Right renal cortex interstitium (tissue), 3 donors: ENCODE data around the gene ATF6. TPM values are rescaled to one million over a fixed set of nuclear protein-coding genes. Genes with fewer than 3 reads are reported as not detected.
A peak's percentile ranks its signal among the peaks of the same experiment; 100 is the strongest.

ENCODE experiments used
- DNase-seq, 3 donors: peaks; one replicate each; pipeline ENCODE4 v3.0.0-alpha.2; 2013; ENCODE audit warnings: low read depth in 3 of 3, low spot score in 2 of 3
- polyA plus RNA-seq, 3 donors: library from polyadenylated mRNA; unstranded; fragments of 120-200 nt; gene quantifications; one replicate each; pipeline ENCODE4 v1.2.1, GENCODE V29; 2013; ENCODE audit not compliant: insufficient read length in 3 of 3

Gene ATF6, protein sequence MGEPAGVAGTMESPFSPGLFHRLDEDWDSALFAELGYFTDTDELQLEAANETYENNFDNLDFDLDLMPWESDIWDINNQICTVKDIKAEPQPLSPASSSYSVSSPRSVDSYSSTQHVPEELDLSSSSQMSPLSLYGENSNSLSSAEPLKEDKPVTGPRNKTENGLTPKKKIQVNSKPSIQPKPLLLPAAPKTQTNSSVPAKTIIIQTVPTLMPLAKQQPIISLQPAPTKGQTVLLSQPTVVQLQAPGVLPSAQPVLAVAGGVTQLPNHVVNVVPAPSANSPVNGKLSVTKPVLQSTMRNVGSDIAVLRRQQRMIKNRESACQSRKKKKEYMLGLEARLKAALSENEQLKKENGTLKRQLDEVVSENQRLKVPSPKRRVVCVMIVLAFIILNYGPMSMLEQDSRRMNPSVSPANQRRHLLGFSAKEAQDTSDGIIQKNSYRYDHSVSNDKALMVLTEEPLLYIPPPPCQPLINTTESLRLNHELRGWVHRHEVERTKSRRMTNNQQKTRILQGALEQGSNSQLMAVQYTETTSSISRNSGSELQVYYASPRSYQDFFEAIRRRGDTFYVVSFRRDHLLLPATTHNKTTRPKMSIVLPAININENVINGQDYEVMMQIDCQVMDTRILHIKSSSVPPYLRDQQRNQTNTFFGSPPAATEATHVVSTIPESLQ
- 10 to 100 TPM; 34.2 to 36.0 (median 35.0) TPM for polyA plus RNA-seq

DNA sequence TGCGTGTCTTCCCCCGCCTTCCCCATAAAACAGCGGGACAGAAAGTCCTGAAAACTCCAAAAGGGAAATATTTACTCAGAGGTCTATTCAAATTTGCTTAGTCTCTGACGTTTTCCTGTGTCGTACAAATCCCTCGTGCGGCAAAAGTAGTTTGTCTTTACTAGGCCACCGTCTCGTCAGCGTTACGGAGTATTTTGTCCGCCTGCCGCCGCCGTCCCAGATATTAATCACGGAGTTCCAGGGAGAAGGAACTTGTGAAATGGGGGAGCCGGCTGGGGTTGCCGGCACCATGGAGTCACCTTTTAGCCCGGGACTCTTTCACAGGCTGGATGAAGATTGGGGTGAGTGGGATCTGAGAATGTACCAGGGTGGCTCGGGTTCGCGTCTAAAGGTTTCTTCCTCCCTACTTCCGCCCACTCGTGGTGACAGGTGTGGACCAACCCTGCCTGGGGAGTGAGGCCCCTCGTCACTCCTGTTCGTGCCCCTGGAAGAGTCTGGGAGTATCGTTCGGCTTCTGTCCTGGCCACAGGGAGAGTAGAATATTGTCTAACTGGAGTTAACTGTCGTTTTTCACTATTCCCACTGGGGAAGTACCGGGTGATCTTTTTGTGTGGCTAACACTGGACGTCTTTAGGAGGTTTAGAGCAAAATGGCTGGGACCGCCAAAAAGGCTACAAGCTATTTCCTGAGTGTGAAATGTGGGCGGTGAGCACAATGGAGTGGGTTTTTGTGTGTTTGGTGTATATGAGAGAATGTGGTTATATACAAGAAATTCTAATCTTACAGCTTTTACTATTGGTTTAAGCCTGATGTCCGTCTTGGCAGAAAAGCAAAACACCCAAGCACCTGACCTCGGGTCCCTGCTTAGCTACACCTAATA lies at the start of gene ATF6:
TSS of gene ATF6 (plus strand) at position 219 of the 880 bp plus-strand sequence. CDS start at position 260, 41 bp downstream.
- DNase-seq = peak; percentile 85 to 89 (median 87)

DNA sequence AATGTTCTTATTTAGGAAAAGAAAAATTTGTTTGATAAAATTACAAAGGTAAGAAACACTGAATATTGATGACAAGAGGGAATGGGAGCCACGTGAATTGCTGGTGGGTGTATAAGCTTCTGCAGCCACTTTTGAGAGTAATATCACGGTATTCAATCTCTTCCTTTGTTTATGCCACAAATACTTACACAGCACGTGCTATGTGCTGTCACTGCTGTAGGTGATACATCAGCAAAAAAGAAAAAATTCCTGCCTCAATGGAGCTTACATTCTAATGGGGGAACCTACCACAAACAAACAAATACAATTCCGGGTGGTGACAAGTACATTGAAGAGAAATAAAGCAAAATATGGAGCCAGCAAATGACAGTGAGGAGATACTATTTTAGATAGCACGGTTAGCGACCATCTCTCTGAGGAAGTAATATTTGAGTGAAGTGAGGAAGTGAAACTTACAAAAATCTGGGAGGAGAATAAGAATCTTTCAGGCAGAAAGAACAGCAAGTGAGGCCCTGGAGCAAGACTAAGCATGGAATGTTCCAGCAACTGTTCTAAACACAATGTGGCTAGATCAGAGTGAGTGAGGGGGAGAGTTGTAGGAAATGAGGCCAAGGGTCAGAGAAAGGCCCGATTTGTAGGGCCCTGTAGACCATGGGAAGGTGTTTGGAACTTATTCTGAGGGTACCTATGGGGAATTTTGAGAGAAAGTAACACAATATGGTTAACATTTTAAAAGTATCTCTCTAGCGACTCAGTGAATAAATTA lies 47.4 kb upstream of the ATF6 start:
- DNase-seq = no peak

DNA sequence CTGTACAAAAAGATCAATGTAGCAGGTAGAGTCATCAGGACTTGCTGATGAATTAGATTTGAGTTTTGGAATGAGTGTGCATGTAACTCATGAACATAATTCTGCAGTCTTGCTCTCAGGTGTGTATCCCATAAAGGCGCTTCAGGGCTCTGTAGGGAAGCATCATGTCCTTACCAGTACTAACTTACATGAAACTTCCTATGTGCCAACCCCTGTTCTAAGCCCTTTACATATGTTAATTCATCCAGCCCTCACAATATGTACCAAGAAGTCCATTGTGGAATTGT lies 46.9 kb upstream of the ATF6 start:
- DNase-seq = no peak

DNA sequence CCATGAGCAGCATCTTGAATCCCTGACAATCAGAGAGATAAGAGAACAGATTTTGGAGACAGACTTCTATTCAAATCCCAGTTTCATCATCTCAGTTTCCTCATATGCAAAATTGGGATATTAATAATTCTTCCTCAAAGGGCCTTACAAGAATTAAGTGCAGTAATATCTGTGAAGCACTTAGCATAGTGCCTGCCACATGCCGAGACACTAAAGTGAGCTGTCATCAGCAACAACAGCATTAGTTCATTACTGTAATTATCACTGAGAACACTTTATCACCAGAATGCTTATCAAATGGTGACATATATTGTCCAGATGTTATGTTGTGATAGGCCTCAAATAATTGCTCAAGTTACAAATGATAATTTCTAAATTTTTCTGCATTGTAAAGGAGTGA lies 45.7 kb upstream of the ATF6 start:
- DNase-seq = no peak

DNA sequence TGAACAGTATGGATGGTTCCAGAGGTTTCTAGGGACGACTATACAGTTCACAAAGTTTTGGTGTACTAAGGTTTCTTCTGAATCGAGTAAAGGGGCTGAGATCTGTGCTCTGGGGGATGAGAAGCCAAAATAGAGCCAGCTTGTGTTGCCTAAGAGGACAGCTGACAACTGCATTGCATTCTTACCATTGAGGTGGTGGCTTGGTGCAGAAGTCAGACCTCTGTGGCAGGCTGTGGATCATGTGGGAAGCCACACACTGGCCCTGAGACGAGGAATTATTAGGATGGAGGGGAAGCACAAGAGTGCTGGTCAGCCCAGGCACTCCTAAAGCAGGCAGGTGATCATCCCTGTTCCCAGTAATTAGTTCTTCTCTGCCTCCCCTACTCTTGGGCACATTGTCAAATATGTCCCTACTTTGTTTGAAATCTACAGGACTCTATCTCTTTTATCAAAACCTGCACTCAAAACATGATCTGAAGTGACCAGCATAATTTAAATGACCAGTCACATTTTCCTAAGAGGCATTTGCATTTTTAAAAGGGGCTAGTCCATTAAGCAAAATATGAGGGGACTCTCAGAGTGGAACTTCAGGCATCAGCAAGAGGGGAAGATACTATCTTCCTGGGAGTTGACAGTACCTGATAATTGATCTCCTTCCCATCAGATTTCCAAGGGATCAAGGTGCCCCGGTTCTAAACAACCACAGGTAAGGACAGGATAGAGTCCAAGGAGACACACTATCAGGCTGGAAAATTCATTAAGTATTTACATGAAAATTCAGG lies 45.0 kb upstream of the ATF6 start, which contains the start of gene FCRLB:
TSS of gene FCRLB (plus strand) at position 589 of the 782 bp plus-strand sequence. CDS start 1,129 bp downstream, outside the sequence.
- no peak for DNase-seq

DNA sequence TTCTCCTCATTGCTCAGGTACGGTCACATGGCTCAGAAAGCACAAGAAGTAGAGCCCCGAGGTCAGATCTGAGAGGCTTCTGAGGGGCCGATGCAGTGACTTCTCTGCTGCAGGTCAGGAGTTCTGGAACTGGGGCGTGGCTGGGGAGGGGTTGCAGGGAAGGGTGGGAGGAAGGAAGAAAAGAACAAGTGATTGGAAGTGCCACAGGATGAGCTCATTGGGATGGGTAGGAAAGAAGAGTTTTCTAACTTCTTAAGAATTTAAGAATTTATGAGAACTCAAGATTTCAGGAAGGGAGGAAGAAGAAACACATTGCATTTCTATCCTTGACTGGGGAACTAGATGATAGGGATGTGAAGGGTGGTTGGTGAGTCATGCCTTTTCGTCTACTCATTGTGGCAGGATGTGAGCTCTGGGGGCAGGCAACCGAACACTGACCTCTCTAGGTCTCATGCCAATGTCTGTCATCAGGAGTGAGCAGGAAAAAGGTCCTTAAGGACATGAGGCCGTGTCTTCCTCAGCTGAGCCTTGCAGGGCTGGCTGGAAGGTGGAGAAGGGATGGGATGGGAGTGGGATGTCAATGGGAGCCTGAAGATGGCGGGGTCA lies 44.3 kb upstream of the ATF6 start:
- DNase-seq = no peak

DNA sequence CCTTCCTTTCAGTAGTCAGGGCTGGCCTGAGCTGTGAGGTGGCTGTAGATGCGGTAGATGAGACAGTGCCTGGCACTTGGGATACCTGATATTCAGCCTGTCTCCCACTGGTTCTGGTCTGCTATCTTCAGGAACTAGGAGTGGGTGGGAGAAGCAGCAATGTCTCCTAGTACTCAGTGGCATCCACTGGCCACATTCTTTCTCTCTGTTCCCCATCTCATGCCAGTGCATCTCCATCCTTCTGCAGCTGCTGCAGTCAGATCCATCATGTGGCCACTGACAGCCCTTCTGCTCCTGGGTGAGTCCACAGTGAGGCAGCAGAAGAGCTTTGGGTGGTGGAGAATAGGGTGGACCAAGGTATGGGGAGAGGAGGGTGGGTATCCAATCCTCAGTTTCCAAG lies 43.7 kb upstream of the ATF6 start:
- DNase-seq = no peak

DNA sequence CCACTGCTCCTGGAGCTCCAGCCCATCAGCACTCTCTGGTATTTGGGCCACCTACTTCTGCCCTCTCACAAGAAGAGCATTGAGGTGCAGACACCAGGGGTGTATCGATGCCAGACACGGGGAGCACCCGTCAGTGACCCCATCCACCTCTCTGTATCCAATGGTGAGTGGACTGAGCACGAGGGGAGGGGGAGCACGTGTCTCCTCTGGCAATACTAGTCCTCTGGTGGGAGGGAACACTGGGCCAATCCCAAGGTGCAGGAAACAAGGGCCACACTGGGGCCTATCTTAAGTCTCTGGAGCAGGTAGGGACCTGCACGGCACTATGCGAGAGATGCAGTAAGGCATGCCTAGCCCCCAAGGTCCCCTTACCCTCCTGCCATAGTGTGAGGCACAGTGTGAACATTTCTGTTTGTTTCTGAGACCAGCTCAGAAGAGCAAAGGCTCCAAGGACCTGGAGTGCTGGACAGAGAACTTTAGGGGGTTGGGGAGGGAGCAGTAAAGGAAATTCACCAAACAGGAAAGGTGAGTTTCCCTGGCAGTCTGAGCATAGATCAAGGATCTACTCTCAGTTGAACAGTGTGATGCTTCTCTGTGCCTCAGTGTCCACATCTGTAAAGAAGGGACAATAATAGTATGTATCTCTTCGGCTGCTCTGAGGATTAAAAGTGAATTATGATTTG lies 42.5 kb upstream of the ATF6 start:
- no peak for DNase-seq

DNA sequence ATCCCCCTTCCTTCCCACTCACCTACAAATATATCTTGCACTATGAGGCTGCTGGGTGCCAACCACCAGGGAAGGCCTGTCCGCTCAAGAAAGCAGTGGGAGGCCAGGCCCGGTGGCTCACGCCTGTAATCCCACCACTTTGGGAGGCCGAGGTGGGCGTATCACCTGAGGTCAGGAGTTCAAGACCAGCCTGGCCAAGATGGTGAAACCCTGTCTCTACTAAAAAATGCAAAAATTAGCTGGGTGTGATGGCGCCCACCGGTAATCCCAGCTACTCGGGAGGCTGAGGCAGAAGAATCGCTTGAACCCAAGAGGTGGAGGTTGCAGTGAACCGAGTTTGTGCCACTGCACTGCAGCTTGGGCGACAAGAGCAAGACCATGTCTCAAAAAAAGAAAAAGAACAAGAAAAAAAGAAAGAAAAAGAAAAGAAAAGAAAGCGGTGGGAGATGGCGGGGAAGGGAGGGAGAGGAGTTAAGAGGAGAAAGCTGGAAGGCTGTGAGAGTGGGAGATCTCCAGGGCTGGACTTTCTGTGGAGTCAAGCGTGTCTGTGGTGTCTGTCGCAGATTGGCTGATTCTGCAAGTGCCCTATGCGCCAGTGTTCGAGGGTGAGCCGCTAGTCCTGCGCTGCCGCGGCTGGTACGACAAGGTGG lies 40.7 kb upstream of the ATF6 start:
- peak in 1 of 3 donors; percentile 27 for DNase-seq

DNA sequence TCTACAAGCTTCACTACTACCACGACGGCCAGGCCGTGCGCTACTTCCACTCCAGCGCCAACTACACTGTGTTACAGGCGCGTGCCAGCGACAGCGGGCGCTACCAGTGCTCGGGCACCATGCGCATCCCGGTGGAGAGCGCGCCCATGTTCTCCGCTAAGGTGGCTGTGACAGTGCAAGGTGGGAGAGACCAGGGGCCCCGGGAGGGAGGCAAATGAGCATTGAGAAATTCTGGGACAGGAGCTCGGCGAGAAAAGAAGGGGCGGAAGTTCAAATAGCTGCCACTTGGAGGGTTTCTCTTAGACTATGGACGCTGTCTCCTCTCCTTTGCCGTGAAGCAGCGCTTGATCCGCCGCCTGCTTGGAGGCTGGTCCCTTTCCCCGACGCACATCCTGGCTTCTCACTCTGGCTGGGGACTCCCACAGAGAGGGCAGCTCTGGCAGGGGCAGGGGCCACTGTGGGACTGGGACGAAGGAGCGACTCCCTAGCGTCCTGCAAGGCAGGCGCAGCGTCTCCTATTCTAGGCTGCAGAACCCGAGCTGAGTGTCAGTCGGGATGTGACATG lies 40.1 kb upstream of the ATF6 start:
- DNase-seq = peak; percentile 21 to 40 (median 33)

DNA sequence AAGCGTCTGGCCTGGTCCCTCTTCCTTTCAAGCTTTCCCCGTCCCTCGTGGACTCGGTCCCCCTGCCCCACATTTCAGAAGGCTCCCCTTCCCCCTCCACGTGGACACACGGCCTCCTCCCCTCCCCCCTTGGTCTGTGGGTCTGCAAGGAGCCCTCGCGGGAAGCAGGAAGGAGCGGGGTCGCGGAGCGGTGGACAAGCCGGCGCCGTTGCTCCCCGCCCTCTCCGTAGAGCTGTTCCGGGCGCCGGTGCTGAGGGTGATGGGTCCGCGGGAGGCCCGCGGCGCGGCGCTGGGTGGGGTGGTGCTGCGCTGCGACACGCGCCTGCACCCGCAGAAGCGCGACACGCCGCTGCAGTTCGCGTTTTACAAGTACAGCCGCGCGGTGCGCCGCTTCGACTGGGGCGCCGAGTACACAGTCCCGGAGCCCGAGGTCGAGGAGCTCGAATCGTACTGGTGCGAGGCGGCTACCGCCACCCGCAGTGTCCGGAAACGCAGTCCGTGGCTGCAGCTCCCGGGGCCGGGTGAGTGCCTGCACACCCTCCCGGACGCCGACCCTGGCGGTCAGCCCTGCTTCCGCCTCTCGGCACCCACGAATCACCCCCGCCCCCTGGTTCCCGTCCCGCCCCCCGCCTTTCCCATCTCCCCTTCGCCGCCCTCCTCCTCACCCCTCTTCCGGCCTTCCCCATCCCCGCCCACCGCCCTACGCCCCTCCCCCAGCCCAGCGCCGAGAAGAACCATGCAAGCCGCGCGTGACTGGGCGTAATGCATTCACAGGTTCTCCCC lies 39.5 kb upstream of the ATF6 start:
- peak; percentile 48 to 74 (median 71) for DNase-seq

DNA sequence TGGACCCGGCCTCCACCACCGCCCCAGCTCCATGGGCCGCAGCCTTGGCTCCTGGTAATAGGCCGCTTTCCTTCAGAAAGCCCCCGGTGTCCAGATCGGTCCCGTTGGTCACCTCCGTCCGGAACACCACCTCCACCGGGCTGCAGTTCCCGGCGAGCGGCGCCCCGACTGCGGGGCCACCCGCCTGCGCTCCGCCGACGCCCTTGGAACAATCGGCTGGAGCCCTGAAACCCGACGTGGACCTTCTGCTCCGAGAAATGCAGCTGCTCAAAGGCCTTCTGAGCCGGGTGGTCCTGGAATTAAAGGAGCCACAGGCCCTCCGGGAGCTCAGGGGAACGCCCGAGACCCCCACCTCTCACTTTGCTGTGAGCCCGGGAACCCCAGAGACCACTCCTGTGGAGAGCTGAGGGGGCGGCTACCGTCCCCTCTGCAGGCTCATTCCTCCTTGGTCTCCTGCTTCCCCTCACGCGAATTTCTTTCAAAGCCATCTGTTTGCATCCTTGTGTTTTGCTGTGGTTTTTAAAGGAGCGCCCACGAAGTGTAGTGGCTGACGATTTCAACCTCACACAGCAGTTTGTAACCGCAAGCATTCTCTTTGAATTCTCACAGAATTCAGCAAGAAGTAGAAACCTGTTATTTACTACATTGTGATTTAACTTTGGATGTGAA lies 38.7 kb upstream of the ATF6 start:
- DNase-seq = peak in 1 of 3 donors; percentile 31

DNA sequence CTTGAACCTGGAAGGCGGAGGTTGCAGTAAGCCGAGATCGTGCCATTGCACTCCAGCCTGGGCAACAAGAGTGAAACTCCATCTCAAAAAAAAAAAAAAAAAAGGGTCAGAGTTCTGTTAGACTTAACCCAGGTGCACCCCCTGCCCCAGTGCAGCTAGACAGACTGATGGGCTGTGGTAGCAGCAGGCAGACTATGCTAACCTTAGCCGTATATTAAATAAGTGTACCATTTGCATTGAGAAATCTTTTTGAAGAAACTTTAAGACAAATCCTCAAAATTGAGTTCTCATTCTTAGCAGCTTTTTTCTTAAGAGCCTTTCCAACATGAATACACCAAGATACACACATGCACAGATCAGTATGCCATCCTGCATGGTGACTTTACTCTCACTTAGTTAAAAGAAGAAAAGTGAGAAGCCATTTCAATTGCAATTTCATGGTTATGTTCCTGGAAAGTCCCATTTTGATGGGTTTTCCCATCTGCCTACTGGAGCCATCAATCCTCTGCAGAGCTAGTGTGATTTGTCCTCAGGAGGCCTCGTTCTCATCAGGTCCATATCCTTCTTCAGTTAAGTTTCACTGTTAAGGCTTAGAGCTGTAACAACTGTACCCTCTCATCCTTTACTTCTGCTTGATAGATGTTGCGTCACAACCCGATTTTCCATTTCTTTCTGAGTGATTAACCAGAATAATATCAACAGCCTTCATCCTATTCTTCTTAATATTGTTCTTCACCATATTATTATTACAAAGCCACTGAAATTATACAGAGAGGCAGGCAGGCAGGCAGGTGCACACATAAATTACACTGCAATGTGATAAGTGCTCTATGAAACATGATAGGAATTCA lies 37.5 kb upstream of the ATF6 start:
- no peak for DNase-seq

DNA sequence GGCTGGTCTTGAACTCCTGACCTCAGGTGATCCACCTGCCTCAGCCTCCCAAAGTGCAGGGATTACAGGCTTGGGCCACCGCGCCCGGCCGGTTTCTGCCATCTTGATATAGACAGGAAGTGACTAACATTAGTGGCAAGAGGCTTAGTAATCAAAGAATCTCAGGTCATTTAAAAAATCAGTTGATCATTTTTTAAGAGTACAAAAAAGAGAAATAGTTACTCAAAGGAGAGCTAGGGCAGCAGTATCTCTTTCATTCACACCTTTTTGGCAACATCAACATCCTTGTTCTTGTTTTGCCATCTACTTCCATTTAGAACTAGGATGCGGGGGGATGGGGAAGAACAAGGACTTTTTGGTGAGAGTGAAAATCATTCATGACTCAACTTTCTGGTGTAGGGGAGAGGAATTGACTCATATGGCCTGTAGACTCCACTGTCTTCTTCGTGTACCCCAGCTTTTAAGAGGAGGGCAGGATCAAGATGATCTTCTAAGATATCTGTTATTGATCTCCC lies 36.0 kb upstream of the ATF6 start:
- DNase-seq = no peak

DNA sequence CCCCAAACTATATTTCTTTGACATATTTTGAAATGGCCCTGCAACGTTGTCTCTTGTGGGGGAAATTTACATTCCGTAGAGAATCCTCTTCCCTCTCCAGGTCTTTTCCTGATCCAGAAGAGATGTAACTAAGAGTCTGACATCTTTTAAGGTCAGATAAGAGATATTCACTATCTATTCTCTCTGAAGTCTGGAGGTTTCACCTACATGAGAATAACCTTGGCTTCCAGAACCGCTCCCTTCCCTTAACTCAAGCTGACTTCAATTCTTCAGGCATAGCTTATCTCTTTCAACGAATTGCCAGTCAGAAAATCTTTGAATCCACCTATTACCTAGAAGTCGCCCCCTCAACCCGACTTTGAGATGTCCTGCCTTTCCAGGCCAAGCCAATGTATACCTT lies 34.9 kb upstream of the ATF6 start:
- no peak for DNase-seq
